ENCODE measurements around the gene PRDM15.

Gene PRDM15

DNA sequence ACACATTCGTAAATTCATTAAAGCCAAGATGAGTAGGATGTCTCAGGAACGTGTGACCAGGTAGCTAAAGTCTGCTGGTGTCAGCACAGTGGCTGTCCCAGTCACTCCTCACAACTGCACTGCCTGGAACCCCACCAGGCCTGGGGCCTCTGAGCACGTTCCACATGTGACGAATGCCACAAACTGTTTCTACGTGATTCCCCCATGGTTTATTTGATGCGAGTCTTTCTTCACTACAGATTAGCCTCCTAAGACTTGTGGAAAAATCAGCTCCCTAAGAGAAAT lies 33.2 kb downstream of the PRDM15 start:
- Histone ChIP-seq H3K9me3 (no peaks in the 10 kb centered on the region), H3K27me3 (no peaks in the 10 kb centered on the region), H3K4me3 (no peak overlapping the region), H3K36me3 (peaks cover 4 to 20% (median 5%) of the 10 kb centered on the region in 3 donors), H3K27ac (no peak overlapping the region), H3K4me1 (no peaks in the 10 kb centered on the region)
- no peak for DNase-seq
- TF ChIP-seq, protein P1, sequence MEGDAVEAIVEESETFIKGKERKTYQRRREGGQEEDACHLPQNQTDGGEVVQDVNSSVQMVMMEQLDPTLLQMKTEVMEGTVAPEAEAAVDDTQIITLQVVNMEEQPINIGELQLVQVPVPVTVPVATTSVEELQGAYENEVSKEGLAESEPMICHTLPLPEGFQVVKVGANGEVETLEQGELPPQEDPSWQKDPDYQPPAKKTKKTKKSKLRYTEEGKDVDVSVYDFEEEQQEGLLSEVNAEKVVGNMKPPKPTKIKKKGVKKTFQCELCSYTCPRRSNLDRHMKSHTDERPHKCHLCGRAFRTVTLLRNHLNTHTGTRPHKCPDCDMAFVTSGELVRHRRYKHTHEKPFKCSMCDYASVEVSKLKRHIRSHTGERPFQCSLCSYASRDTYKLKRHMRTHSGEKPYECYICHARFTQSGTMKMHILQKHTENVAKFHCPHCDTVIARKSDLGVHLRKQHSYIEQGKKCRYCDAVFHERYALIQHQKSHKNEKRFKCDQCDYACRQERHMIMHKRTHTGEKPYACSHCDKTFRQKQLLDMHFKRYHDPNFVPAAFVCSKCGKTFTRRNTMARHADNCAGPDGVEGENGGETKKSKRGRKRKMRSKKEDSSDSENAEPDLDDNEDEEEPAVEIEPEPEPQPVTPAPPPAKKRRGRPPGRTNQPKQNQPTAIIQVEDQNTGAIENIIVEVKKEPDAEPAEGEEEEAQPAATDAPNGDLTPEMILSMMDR (IDR thresholded peaks at IDR 0.05), result no peak
- intact Hi-C loops (cut with DNase I; ENCODE audit: low total_unique reads), result no loop called here

DNA sequence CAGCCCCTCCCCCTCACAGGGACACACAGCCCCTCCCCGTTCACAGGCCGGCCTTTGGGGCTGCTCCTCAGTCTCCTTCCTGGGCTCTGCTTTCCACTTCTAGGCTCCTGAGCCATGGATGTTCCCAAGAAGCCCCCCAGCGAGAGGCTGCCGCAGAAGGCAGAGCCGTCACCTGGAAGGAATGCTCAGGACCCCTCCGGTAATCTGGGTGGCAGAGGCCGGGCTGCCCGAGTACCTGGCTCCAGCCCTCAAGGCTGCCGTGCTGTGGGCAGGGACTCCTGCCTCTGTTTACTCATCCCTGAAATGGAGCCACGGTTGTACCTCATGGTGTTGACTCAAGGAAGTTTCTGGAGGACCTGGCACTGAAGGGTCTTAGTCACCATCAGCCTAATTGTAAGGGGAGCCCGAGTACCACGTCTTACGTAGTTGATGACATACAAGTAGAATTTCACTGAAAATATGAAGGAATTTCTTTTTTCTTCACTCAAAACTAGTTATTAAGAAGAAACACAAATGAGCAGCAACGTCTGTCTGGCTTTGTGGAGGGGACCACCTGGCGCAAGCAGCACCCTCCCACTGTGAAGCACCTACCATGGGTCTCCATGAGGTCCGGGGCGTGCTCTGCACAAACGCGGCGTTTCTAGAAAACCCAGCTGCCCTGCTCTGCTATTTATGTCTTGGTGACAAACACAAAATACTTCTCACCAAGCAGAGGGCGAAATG lies 33.7 kb downstream of the PRDM15 start:
- H3K27me3 ChIP-seq, result no peaks in the 10 kb centered on the region
- H3K9me3 ChIP-seq, result no peaks in the 10 kb centered on the region
- H3K36me3 ChIP-seq, result peaks cover 5 to 18% (median 9%) of the 10 kb centered on the region in 3 donors
- intact Hi-C loops (cut with DNase I; ENCODE audit: low total_unique reads), result no loop called here
- DNase-seq, result no peak
- TF ChIP-seq, protein P1 (IDR thresholded peaks at IDR 0.05), result no peak
- no peak overlapping the region for H3K27ac ChIP-seq
- H3K4me3 ChIP-seq, result no peak overlapping the region
- H3K4me1 ChIP-seq, result no peaks in the 10 kb centered on the region

DNA sequence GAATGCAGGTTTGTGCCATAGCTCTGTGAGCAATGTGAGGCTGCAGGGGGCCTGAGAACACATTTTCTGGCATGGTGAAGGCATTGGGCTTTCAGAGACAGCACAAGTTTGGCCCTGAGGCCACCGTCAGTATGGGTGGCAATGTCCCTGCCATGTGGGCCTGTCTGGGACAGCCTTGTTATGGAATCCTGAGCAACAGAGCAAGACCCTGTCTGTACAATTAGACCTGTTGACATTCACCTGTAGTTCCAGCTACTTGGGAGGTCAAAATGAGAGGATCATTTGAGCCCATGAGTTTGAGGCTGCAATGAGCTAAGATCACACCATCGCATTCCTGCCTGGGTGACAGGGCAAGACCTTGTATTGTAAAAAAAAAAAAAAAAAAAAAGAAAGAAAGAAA lies 35.6 kb downstream of the PRDM15 start:
- Histone ChIP-seq H3K4me1 (no peaks in the 10 kb centered on the region), H3K27ac (no peak overlapping the region), H3K36me3 (peaks cover 16 to 29% (median 16%) of the 10 kb centered on the region in 3 donors), H3K9me3 (no peaks in the 10 kb centered on the region), H3K4me3 (no peak overlapping the region), H3K27me3 (no peaks in the 10 kb centered on the region)
- TF ChIP-seq, protein P1 (IDR thresholded peaks at IDR 0.05), result no peak
- DNase-seq, result no peak
- intact Hi-C loops (cut with DNase I; ENCODE audit: low total_unique reads), result no loop called here

DNA sequence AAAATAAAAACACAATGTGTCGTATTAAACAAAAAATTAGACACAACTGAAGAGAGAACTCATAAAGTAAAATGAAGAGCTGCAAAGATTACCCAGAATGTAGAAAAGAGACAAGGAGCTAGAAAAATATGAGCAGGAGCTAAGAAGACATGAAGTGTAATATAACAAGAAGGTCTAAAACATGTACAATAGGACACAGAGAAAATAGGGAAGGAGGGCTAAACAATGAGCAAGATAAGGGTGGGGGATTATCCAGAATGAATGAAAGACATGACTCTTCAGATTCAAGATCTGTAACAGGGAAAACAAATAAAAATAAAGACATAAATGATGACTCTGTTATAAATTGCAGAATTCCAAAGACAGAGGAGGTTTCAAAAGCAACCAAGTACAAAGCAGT lies 38.3 kb downstream of the PRDM15 start:
- Histone ChIP-seq H3K9me3 (no peaks in the 10 kb centered on the region), H3K36me3 (peaks cover 34 to 42% (median 38%) of the 10 kb centered on the region in 3 donors), H3K4me3 (no peak overlapping the region), H3K4me1 (no peaks in the 10 kb centered on the region), H3K27ac (no peak overlapping the region), H3K27me3 (no peaks in the 10 kb centered on the region)
- intact Hi-C loops (cut with DNase I; ENCODE audit: low total_unique reads), result no loop called here
- TF ChIP-seq, protein P1 (IDR thresholded peaks at IDR 0.05), result no peak
- no peak for DNase-seq

DNA sequence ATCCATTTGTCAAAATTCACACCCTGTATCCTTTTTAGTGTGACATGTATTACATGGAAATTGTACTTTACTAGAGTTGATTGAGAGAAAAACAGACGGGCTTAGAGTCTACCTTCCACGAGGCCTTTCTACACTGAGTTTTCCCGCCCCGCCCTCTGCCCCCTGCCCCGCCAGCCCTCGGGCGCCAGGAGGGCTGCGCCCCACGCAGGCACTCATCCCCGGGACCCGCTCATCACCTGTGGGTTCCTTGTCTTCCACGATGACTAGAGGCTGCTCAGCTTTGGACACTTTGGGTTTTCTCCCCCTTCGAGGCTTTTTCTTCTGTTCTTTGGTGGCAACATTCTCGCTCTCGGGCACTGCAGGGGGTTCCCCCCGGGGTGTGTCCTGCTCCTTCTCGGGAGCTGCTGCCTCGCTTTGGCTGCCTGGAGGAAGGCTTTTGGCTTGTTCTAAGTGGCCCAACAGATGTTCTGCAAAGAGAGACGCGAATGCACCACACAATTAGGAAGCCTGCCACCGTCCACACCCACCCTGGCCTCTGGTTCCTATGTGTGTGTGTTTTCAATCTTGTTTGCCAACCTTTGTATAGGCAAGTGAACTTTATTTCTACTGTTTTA lies 39.6 kb downstream of the PRDM15 start:
- TF ChIP-seq, protein P1 (IDR thresholded peaks at IDR 0.05), result no peak
- H3K9me3 ChIP-seq, result no peaks in the 10 kb centered on the region
- no peak overlapping the region for H3K4me3 ChIP-seq
- no peak for DNase-seq
- no peak overlapping the region for H3K27ac ChIP-seq
- H3K27me3 ChIP-seq, result no peaks in the 10 kb centered on the region
- intact Hi-C loops (cut with DNase I; ENCODE audit: low total_unique reads), result no loop called here
- peaks cover 45 to 49% (median 46%) of the 10 kb centered on the region in 3 donors for H3K36me3 ChIP-seq
- no peaks in the 10 kb centered on the region for H3K4me1 ChIP-seq

Measured in tibial artery (tissue), 4 donors.